LHCN-M2 (cell line): Measurements from ENCODE around the gene SCAF11. TPM values are rescaled to one million over a fixed set of nuclear protein-coding genes. Genes with fewer than 3 reads are reported as not detected.

ENCODE experiments used
- DNase-seq: peaks from one replicate; pipeline ENCODE4 v3.0.0-alpha.2; 2012; ENCODE audit warnings: low read depth
- total RNA-seq: library from RNA; depleted of rRNA; stranded (reverse); fragments of >200 nt; gene quantifications from 2 replicates; pipeline ENCODE4 v1.2.3, GENCODE V29; 2014

SCAF11 gene
- total RNA-seq, 1 experiment from 2014 or later = 91.9 TPM

DNA sequence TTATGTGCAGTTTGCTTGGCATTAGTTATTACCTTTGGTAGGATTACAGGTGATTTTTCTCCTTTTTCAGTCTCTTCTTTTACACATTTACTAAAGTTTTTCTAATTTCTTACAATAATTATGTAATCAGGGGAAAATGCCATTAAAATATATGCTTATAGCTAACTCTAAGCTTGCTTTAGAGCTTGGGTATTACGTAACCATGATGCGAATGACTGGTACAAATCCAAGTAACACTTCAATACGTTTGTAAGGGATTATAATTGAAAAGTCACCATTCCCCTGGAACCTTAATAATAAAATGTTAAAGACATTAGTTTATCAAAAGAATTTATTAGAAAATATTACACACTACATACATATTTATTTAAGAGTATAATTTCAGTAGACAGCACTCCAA is 71.6 kb downstream of the SCAF11 start:
- DNase-seq = no peak

DNA sequence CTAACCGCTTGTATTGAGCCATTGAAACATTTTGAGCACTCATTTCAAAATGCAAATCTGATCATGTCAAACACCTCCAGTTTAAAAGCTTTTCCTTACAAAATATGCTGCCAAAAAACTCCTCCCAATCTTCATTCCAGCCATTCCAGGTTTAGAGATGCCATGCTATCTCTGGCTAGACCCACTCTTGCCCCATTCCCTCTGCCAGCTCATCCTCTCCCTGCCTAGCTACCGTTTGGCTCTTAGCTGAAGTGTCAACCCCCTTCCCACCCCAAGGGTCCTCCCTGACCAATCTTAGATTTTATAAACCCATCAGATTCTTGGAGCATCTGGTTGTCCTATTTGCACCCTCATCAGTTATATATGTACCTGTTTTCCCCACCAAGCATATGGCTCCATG is 75.0 kb downstream of the SCAF11 start:
- DNase-seq = no peak

DNA sequence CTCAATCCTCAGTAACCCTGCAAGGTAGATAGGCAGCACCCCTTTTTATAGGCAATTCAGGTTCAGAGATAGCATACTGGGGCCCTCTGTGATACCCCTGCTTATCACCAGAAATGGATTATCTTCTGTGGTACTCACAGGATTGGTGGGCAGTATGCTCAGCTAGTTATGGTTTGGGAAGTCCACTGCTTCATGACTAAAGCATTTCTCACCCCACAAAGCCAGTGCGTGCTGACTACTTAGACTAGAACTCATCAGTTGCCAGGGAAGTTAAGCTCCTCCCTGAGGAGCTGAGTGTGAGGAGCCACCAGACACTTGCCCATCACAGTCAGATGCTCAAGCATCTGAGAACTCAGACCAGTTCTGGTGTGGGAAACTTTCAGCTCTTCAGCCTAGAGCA is 76.3 kb downstream of the SCAF11 start:
- peak; percentile 89 for DNase-seq

DNA sequence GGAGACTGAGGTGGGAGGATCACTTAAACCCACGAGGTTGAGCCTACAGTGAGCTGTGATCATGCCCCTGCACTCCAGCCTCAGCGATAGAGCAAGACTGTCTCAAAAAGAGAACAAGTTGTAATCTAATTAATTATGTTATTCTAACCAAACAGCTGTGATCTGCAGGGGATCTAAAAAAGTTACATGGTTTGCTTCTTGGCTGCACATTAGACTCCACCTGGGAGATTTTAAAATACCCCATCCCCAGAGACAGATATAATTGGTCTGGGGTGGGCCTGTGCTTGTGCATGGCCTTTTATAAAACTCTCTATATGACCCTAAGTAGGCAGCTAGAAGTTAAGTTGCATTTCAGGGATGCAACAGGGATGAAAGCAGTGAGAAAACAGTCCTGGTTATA is 76.7 kb downstream of the SCAF11 start:
- no peak for DNase-seq

DNA sequence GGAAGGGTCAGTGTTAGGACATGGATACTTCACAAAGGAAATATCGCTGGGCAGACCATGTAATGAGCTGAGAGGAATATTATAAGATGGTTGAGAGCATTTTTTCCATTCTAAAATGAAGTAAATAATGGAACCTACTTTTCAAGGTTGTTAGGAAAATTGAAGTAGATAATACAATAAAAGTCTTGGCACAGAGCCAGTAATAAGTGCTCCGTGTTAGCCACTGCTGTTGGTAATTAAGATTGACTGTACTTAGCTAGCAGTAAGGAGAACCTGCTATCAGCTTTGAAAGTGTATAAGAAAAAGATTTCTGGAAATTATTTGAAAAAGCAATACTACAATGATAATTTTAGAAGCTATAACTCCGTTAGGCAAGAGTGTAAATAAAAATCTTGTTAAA is 77.6 kb downstream of the SCAF11 start:
- no peak for DNase-seq

DNA sequence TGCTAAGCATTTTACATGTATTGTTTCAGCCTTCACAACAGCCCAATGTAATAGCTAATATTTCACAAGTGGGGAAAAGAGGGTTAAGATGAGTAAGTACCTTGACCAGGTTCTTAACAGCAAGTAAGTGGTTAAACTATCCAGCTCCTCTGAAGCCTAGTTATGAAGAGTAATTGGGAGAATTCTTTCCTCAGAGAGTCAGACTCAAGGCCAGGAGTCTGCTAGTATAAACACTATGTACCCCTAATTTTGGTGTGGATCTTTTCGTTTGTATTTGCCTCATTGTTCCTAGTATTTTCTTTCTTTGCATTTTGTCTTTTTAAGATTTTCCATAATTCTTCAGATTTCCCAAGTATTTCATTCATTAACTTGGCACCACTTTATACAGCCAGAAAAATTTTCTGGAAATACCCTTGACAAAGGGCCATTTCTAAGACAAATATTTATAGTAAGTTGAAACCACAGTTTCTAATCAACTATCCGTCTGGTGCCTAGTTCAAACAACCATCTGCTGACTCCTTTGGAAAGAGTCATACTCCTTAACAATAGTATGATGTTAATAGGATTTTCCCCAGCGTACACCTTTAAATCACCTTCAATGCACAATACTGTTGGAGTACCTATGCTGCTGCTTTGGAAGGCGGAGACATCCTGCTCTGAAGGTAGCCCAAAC is 81.2 kb downstream of the SCAF11 start:
- no peak for DNase-seq

DNA sequence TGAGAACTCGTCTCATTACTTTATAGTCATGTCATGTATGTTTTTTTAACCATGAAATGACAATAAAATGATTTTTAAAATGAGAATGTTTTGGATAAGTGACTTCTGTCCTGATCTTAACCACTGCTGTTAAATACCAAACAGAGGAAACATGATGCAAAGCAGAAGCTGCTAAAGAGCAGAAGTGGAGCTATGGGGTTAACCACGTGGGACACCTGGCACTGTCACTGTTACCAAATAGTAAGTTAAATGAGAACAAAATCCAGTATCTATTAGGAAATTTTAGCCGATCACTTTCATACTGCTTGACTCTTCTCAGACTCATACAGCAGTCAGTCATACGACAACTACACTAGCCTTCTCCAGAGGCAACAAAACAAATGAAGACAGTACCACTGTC is 82.4 kb downstream of the SCAF11 start:
- DNase-seq = no peak

DNA sequence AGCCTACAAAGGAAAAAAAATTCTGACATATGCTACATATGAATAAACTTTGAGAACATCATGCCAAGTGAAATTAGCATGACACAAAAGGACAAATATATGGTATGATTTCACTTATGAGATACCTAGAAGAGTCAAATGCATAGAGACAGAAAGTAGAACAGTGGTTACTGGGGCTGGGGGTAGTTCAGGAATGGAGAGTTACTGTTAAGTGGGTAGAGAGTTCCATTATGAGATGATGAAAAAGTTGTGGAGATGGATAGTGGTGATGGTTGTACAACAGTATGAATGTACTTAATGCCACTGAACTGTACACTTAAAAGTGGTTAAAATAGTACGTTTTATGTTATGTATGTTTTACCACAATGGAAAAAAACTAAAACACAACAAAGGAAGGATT is 92.3 kb downstream of the SCAF11 start:
- DNase-seq = no peak

DNA sequence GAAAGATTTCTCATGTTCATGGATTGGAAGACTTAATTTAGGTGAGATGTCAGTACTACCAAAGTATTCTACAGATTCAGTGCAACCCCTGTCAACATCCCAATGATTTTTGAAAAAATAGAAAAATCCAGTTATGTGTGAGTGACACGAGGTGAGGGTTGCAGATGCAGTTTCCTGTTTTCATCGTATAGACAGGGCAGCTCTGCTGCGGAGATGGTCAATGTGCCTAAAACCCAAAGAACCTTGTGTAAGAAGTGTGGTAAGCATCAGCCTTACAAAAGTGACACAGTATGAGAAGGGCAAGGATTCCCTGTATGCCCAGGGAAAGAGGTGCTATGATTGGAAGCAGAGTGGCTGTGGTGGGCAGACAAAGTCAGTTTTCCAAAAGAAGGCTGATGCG is 94.4 kb downstream of the SCAF11 start:
- no peak for DNase-seq

DNA sequence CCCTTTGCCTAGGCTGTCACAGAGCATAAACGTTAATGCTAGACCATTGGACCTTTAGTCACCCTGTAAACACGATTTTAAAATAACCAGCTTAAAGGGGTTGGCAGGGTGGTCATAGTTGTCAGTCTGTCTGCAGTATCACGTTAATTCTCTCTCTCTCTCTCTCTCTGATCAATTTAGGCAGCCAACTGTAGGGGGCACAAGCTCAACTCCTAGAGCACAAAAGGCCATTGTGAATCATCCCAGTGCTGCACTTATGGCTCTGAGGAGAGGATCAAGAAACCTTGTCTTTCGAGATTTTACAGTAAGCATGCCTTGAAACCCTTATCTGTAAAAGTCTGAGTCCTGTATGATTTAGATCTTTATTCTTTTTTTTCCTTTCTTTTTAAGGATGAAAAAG is 97.1 kb downstream of the SCAF11 start:
- peak; percentile 44 for DNase-seq

DNA sequence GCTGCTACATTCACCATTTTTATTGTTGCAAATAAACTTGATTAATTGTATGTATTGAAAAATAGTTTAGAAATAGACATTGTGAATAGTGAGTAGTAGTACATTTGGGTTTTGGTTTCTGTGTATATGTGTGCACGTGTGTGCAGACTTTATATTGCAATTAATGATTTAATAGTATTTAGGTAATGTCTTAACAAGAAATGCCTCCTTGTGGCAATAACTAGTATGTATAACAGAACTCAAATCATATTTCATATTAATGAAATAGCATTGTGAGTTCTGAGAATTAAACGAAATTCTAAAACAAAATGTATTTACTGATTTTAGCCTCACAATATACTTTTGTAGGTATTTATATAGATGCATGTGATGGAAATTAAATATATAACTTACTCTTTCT is 100.1 kb downstream of the SCAF11 start:
- DNase-seq = no peak

DNA sequence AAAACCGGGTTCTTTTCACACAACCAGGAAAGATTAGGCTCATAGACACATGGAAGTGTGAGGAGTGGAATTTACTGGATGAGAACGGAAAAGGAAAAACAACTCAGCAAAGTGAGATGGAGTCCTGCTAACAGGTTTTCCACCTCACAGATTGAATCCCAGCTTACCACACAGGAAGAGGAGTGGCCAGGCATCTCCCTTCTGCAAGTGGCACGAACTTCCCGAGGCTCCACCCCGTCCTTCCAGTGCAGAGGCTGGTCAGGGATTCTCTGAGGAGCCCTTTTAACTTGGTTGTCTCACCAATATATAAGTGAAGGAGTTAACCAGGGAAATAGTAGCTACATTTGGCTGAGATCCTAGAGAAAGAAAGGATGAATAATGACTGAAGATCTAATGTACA is 102.8 kb downstream of the SCAF11 start:
- DNase-seq = no peak

DNA sequence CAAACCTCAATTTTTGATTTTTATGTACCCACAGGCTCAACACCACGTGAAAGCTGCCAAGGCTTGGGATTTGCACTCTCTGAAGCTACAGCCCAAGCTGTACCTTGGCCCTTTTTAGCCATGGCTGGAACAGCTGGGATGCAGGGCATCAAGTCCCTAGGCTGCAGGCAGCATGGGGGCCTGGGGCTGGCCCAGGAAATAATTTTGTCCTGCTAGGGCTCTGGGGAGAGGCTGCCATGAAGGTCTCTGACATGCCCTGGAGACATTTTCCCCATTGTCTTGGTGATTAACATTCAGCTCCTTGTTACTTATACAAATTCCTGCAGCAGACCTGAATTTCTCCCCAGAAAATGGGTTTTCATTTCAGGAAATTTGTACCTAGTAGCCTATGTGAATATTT is 103.7 kb downstream of the SCAF11 start:
- DNase-seq = no peak

DNA sequence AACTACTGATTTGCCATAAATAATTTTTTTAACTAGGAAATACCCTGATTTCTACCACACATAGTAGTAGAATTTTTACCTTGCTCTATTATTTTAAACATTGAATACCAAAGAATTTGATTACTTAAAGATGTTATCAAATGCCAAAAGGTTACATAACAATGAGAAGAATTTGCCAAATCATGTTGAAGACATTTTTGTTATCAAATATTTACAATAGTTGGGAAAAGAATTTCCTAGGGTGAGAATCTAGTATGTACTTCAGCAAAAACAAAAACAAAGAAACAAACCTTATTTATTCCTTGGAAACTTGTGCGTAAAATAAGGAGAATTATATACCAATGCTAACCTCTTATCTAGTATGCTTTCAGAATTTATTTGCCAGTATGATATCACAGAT is 107.2 kb downstream of the SCAF11 start:
- no peak for DNase-seq

DNA sequence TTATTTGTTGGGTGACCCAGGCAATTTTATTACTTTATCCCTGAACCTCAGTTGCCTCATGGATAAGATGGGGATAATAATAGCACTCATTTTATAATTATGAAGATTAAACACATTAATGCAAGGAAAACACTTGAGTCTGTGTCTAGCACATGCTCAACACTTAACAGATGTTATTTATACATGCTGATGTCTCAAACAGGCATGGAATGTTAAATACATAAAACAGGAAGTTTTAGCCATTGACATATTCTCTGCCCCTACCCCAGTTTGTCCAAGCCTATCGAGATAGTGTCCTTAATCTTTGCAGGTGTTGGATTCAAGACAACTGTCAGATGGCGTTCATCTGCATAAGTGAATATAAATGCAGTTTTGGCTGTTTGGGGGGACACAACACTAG is 109.8 kb downstream of the SCAF11 start:
- DNase-seq = no peak

DNA sequence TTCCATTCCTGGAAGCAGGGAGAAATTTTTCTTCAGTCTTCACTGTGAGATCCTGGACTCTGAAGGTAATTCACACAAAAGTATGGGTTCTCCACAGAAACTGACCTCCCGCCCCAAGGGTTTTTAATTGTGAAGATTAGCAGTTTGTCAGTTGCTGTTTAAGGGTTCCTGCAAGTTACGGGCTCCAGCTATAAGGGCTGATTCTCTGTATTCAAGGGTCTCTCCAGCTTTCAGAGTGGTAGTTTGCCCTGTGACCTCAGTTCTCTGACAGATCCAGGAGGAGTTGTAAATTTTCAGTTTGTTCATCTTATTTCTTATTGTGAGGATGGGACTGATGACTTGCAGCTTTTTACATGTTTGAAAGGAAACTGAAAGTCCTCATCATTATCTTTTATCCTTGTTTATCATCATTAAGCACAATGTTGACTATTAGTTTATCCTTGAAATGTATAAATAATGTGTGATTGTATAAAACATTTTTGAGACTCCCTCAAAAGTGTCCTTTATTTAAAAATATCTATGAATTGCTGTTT is 110.9 kb downstream of the SCAF11 start:
- DNase-seq = no peak

DNA sequence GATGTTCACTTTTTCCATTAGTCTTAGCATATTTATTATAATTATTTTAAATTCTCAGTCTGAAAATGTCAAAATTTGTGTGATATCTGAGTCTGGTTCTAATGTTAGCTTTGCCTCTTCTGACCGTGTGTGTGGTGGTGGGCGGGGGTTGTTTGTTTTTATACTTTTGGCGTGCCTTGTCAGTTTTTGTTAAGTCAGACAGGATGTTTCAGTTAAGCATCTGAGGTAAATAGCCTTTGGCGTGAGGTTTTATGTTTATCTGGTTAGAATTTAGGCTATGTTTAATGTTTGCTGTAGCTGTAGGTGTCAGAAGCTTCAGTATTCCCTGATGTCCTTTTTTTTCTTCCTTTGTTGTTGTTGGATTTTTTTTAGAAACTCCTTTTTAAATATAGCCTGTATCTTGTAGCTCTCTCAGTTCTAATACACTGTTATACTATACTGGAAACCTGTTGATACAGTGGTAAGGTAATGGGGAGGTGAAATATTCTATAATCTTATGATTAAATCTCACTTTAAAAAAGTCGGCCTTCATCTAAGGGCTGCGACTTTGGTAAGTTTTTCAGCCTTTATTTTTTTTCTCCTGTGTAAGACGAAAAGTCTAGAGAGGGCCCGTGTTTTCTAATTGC is 111.6 kb downstream of the SCAF11 start:
- DNase-seq = no peak

DNA sequence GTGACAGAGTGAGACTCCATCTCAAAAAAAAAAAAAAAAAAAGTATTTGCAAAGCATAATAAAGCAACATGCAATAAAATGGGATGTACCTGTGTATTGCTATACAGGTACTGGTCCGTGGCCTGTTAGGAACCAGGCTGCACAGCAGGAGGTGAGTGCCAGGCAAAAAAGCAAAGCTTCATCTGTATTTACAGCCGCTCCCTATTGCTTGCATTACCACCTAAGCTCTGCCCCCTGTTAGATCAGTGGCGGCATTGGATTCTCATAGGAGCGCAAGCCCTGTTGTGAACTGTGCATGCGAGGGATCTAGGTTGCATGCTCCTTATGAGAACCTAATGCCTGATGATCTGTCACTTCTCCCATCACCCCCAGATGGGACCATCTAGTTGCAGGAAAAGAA is 113.3 kb downstream of the SCAF11 start:
- no peak for DNase-seq

DNA sequence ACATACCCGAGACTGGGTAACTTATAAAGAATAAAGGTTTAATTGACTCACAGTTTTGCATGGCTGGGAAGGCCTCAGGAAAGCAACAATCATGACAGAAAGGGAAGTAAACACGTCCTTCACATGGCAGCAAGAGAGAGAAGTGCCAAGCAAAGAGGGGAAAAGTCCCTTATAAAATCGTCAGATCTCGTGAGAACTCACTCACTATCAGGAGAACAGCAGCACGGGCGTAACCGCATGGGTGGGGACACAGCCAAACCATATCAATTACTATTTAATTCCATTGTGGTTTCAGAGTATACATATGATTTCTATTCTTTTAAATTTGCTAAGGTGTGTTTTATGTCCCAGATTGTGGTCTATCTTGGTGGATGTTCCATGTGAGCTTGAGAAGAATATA is 117.9 kb downstream of the SCAF11 start:
- DNase-seq = no peak
